Keratinocyte (primary cell): ENCODE results near the gene ICAM2.

Experiments
- EZH2 ChIP-seq: IDR thresholded peaks from one replicate; pipeline ENCODE4 v1.6.1; 2012; ENCODE audit warnings: inconsistent platforms, mild to moderate bottlenecking, low read length, moderate library complexity
- TF ChIP-seq, protein P1 (sequence below), 3 experiments: IDR thresholded peaks in 1 of 3; conservative IDR thresholded peaks in 1 of 3; optimal IDR thresholded peaks in 1 of 3; 2 replicates in 2 of 3; 3 replicates in 1 of 3; pipeline versions ENCODE3 to v1.5.1; 2011; ENCODE audit warnings: low read length in 3 of 3, mild to moderate bottlenecking in 3 of 3, moderate library complexity in 2 of 3, control low read depth in 1 of 3, inconsistent platforms in 1 of 3; ENCODE audit not compliant: insufficient read depth in 2 of 3; ENCODE audit errors: extremely low read depth in 1 of 3

DNA sequence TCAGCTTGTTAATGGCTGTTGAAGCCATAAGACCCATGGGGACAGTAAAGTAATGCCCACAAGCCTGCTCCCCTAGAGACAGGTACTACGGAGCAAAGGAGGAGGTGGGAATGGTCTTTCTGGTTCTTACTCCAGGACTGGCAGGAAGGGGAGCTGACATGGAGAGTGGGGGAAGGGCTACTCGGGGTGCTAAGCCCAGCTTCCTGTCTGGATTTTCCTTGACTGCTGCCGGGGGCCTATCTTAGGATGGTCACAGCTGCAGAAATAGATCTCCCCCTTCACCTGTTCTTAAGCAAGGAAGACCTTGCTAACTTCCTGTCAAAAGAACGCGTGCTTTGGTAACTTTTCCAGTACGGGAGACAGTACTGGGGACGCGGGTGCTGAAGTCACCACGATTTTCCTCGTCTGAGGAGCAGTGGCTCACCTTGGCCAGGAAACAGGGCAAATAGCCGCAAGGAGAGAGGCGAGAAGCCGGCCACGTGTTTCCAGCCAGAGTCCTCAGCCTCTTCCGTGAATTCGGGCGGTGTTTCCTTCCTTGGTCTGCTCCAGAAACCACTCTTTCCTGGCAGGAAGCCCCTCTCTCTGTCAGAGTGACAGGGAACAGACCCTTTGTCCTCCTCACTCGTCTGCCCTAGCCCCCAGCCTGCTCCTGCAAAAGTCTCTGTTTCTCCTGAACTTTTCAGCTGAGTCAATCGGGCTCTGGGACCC, 22.9 kb downstream of the ICAM2 start:
- TF ChIP-seq, protein P1, sequence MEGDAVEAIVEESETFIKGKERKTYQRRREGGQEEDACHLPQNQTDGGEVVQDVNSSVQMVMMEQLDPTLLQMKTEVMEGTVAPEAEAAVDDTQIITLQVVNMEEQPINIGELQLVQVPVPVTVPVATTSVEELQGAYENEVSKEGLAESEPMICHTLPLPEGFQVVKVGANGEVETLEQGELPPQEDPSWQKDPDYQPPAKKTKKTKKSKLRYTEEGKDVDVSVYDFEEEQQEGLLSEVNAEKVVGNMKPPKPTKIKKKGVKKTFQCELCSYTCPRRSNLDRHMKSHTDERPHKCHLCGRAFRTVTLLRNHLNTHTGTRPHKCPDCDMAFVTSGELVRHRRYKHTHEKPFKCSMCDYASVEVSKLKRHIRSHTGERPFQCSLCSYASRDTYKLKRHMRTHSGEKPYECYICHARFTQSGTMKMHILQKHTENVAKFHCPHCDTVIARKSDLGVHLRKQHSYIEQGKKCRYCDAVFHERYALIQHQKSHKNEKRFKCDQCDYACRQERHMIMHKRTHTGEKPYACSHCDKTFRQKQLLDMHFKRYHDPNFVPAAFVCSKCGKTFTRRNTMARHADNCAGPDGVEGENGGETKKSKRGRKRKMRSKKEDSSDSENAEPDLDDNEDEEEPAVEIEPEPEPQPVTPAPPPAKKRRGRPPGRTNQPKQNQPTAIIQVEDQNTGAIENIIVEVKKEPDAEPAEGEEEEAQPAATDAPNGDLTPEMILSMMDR (optimal IDR thresholded peaks at IDR 0.05 in 1 of 3, IDR thresholded peaks at IDR 0.05 in 1 of 3, conservative IDR thresholded peaks at IDR 0.05 in 1 of 3; ENCODE audit: extremely low read depth in 1 of 3, insufficient read depth in 2 of 3, low read length in 3 of 3) = no peak
- no peak for TF ChIP-seq EZH2
